ENCODE measurements around the gene FHDC1.

- TF ChIP-seq CTCF (IDR thresholded peaks at IDR 0.05): peak in 2 of 6 experiments; percentile 21
- no peak for TF ChIP-seq POLR2A (IDR thresholded peaks at IDR 0.05)
Observed at GRCh38 chr4:152981842-152982241, 45.7 kb downstream of the FHDC1 start.

Data from Peyer's patch (tissue), 4 donors.